MCF 10A (cell line): Measurements from ENCODE around the gene ZNF883. TPM values are rescaled to one million over a fixed set of nuclear protein-coding genes. Genes with fewer than 3 reads are reported as not detected.
"Not testable (repeated sequence)": the region's sequence is repeated elsewhere in the genome, so short reads cannot be mapped to it uniquely, and the experiment has no call there.

ENCODE experiments used
- Bru-seq: library from RNA; stranded (reverse); fragments of 400-500 nt; gene quantifications from one replicate; lab custom pipeline; 2021; lab: Mats Ljungman, UMichigan
- BruChase-seq, 2 experiments: library from RNA; stranded (reverse); fragments of 400-500 nt; gene quantifications; one replicate each; lab custom pipeline; 2021; lab: Mats Ljungman, UMichigan
- BruUV-seq: library from RNA; stranded (reverse); fragments of 400-500 nt; replicated peaks from 2 replicates; lab custom pipeline; 2021; lab: Mats Ljungman, UMichigan
- CTCF ChIA-PET: fragments of 300-600 bp; sonication (Branson Sonifier 250); formaldehyde crosslinking; extraction: SDS; loops from one replicate; lab custom pipeline; 2021; ENCODE audit warnings: antibody characterized with exemption, inconsistent platforms; lab: Yijun Ruan, JAX
- POLR2A ChIA-PET: fragments of 300-600, 350-650 bp; sonication (Branson Sonifier 250); formaldehyde crosslinking; extraction: SDS; loops from one replicate; lab custom pipeline; 2020; ENCODE audit warnings: antibody characterized with exemption, inconsistent platforms; lab: Yijun Ruan, JAX
- DNase-seq: peaks from one replicate; pipeline ENCODE4 v3.0.0-alpha.2; 2018; ENCODE audit not compliant: unreplicated experiment
- H3K27ac Mint-ChIP-seq: one replicate; pipeline ENCODE4 v1.8.0; 2022; ENCODE audit warnings: mild to moderate bottlenecking, low read depth, mixed read lengths; ENCODE audit not compliant: unreplicated experiment
- H3K27me3 Mint-ChIP-seq: one replicate; pipeline ENCODE4 v1.8.0; 2022; ENCODE audit warnings: mixed read lengths; ENCODE audit not compliant: insufficient read depth, unreplicated experiment
- H3K36me3 Mint-ChIP-seq: one replicate; pipeline ENCODE4 v1.8.0; 2022; ENCODE audit warnings: mild to moderate bottlenecking, moderate library complexity, mixed read lengths; ENCODE audit not compliant: insufficient read depth, unreplicated experiment
- H3K4me1 Mint-ChIP-seq: one replicate; pipeline ENCODE4 v1.8.0; 2022; ENCODE audit warnings: mixed read lengths; ENCODE audit not compliant: insufficient read depth, unreplicated experiment
- H3K4me3 Mint-ChIP-seq: one replicate; pipeline ENCODE4 v1.8.0; 2022; ENCODE audit warnings: mild to moderate bottlenecking, moderate library complexity, mixed read lengths; ENCODE audit not compliant: unreplicated experiment
- H3K9me3 Mint-ChIP-seq: one replicate; pipeline ENCODE4 v1.8.0; 2022; ENCODE audit warnings: mixed read lengths; ENCODE audit not compliant: unreplicated experiment
- CTCF ChIP-seq: fragments of 200-600 bp; IDR thresholded peaks from one replicate; pipeline ENCODE4 v1.8.0; 2022; ENCODE audit warnings: antibody characterized with exemption, mild to moderate bottlenecking; ENCODE audit not compliant: unreplicated experiment
- intact Hi-C: fragments of 100-400 bp; cut with micrococcal nuclease; formaldehyde crosslinking; loops from 2 replicates; pipeline ENCODE4 v1.14.1; 2022
- long read RNA-seq: library from polyadenylated mRNA; stranded (forward); transcript quantifications from one replicate; pipeline ENCODE4 v2.0.0, GENCODE V29; 2022
- total RNA-seq: library from RNA; stranded (reverse); gene quantifications from 2 replicates; pipeline ENCODE4 v1.2.3, GENCODE V29; 2022

ZNF883 gene
- 0.51 and 0.59 TPM in 2 replicates for total RNA-seq
- Bru-seq, nascent RNA, result percentile 14 among the genes with signal in this experiment
- BruChase-seq, experiment 1, labeled RNA remaining after a 6-hour chase, result percentile 18 among the genes with signal in this experiment
- BruChase-seq, experiment 2, labeled RNA remaining after a 2-hour chase, result percentile 14 among the genes with signal in this experiment
- long read RNA-seq, partial matches to known transcripts, result 0 of 2 reads
- long read RNA-seq, other reads (novel, unspliced or antisense), result 0 of 2 reads

- CTCF ChIA-PET, result interaction anchor here (1.1 kb wide), 1 partner anchor 14 kb away, joined by 3 read pairs; no protein-coding TSS in a partner anchor
- POLR2A ChIA-PET, result no interaction called here
- H3K36me3 Mint-ChIP-seq, result no peaks in the 10 kb centered on the region
- TF ChIP-seq CTCF, result no peak
- no peaks in the 10 kb centered on the region for H3K27me3 Mint-ChIP-seq
- H3K27ac Mint-ChIP-seq, result no peak within 1 kb of the TSS
- no peak for DNase-seq
- no peaks in the 10 kb centered on the region for H3K4me1 Mint-ChIP-seq
- H3K4me3 Mint-ChIP-seq, result peak within 1 kb of the TSS; percentile 69
- no TSS peak for BruUV-seq
- peaks cover 16% of the 10 kb centered on the region for H3K9me3 Mint-ChIP-seq
- intact Hi-C loops, result no loop called here
Observed at GRCh38 chr9:113011911-113012381, at the start of gene ZNF883. Gene ZNF883 (minus strand): TSS chr9:113012192.

- H3K27ac Mint-ChIP-seq, POLR2A ChIA-PET, H3K9me3 Mint-ChIP-seq, H3K27me3 Mint-ChIP-seq, H3K4me1 Mint-ChIP-seq, BruUV-seq, DNase-seq, H3K4me3 Mint-ChIP-seq, H3K36me3 Mint-ChIP-seq, intact Hi-C loops, CTCF ChIA-PET: not testable (repeated sequence)
Observed at GRCh38 chr9:113061072-113061850, 49.3 kb upstream of the ZNF883 start.

GRCh38 chr9:113059581-113060284, 47.7 kb upstream of the ZNF883 start:
- CTCF ChIA-PET, H3K9me3 Mint-ChIP-seq, H3K27me3 Mint-ChIP-seq, H3K36me3 Mint-ChIP-seq, H3K4me3 Mint-ChIP-seq, POLR2A ChIA-PET, DNase-seq, intact Hi-C loops, H3K27ac Mint-ChIP-seq, H3K4me1 Mint-ChIP-seq, BruUV-seq: not testable (repeated sequence)

GRCh38 chr9:113057193-113057592, 45.2 kb upstream of the ZNF883 start:
- no peaks in the 10 kb centered on the region for H3K36me3 Mint-ChIP-seq
- BruUV-seq, result no TSS peak
- ChIA-PET CTCF (no interaction called here), POLR2A (interaction anchor here (0.6 to 1.0 kb wide), 4 partner anchors 10 to 97 kb away, joined by 3 to 7 read pairs (median 5); no protein-coding TSS in a partner anchor)
- intact Hi-C loops, result no loop called here
- no peaks in the 10 kb centered on the region for H3K27me3 Mint-ChIP-seq
- no peaks in the 10 kb centered on the region for H3K4me1 Mint-ChIP-seq
- no peaks in the 10 kb centered on the region for H3K9me3 Mint-ChIP-seq
- TF ChIP-seq CTCF, result no peak
- DNase-seq, result no peak
- H3K27ac Mint-ChIP-seq, result no peak overlapping the region
- H3K4me3 Mint-ChIP-seq, result no peak overlapping the region
